NCI-H1436 treated with DMSO at 0.1 percent for 48 hours (cell line): ENCODE results near the gene LPAR5.
"Not testable (repeated sequence)": the region's sequence is repeated elsewhere in the genome, so short reads cannot be mapped to it uniquely, and the experiment has no call there.

ENCODE experiments used
- DNase-seq: peaks from one replicate; lab custom pipeline; 2025; lab: John Stamatoyannopoulos, UW

LPAR5 gene

GRCh38 chr12:6606331-6607131, 29.2 kb downstream of the LPAR5 start:
- no peak for DNase-seq

- DNase-seq = no peak
These were observed 30.1 kb downstream of the LPAR5 start for GRCh38 chr12:6605421-6606330.

GRCh38 chr12:6604259-6605029, 31.3 kb downstream of the LPAR5 start:
- DNase-seq = no peak

GRCh38 chr12:6603095-6603567, 32.6 kb downstream of the LPAR5 start:
- DNase-seq = no peak

GRCh38 chr12:6602526-6602925, 33.2 kb downstream of the LPAR5 start:
- DNase-seq = no peak

GRCh38 chr12:6595673-6596072, 40.1 kb downstream of the LPAR5 start:
- not testable (repeated sequence) for DNase-seq

- DNase-seq = no peak
These were observed 43.7 kb downstream of the LPAR5 start for GRCh38 chr12:6592087-6592486.

GRCh38 chr12:6586569-6586968, 49.2 kb downstream of the LPAR5 start:
- DNase-seq = not testable (repeated sequence)

GRCh38 chr12:6584293-6584692, 51.5 kb downstream of the LPAR5 start:
- DNase-seq = no peak

GRCh38 chr12:6582959-6583358, 52.8 kb downstream of the LPAR5 start:
- no peak for DNase-seq

- DNase-seq = no peak
These were observed 53.6 kb downstream of the LPAR5 start for GRCh38 chr12:6582196-6582595.

GRCh38 chr12:6575648-6576047, 60.1 kb downstream of the LPAR5 start:
- no peak for DNase-seq

- DNase-seq = no peak
These were observed 61.0 kb downstream of the LPAR5 start for GRCh38 chr12:6574576-6575295.

- DNase-seq = no peak
These were observed 62.8 kb downstream of the LPAR5 start for GRCh38 chr12:6573001-6573400.

GRCh38 chr12:6570264-6570887, 65.4 kb downstream of the LPAR5 start:
- no peak for DNase-seq

GRCh38 chr12:6569786-6570185, 66.0 kb downstream of the LPAR5 start:
- DNase-seq = no peak

GRCh38 chr12:6569312-6569711, 66.4 kb downstream of the LPAR5 start:
- DNase-seq = no peak
